ENCODE measurements around the gene SFXN3.

The SFXN3 gene

DNA sequence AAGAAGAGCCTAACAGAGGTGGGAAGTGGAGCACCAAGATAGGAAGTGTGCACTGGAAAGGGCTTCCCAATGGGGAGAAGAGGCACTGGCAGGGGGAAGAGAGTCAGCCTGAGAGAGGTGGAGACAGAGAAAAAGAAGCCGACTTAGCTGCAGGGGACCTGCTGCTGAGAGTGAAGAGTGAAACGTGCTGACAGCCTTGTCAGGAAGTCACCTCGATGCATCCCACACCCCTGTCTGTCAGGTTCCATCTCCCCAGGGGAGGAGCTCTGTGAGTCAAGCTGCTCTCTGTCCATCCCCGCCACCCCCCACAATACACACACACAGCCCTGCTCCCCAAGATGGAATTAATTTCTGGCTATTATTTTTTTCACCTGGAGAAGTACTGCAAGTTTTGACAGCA lies 44.7 kb downstream of the SFXN3 start:
- no peak for DNase-seq (ENCODE audit: low read depth)

DNA sequence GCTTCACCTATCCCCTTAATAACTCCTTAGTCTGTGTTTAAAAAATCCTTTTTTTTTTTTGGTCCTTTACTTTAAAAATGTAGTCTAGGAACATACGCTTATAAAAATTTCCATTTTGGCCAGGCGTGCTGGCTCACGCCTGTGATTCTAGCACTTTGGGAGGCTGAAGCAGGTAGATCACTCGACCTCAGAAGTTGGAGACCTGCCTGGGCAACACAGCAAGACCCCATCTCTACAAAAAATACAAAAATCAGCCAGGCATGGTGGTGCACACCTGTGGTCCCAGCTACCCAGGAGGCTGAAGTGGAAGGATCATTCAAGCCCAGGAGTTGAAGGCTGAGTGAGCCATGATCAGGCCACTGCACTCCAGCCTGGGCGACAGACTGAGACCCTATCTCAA lies 45.6 kb downstream of the SFXN3 start:
- DNase-seq (ENCODE audit: low read depth) = no peak

DNA sequence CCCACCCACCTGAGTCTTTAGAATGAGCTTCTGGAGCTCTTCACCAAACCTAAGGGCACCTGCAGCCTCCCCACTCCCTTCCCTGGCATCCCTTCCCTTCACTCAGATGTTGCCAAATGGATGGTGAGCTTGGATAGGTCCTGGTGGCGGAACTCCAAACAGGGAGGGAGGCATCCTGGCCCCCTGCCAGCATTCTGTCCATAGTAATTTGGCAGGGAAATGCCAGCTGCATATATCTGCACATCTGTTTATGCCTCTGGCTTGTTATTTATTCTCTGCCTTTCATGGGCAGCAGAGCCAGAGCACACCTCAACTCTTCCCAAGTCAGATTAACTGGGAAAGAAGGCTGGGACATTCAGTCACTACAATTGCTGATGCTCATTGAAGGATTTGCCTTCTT lies 48.8 kb downstream of the SFXN3 start:
- no peak for DNase-seq (ENCODE audit: low read depth)

DNA sequence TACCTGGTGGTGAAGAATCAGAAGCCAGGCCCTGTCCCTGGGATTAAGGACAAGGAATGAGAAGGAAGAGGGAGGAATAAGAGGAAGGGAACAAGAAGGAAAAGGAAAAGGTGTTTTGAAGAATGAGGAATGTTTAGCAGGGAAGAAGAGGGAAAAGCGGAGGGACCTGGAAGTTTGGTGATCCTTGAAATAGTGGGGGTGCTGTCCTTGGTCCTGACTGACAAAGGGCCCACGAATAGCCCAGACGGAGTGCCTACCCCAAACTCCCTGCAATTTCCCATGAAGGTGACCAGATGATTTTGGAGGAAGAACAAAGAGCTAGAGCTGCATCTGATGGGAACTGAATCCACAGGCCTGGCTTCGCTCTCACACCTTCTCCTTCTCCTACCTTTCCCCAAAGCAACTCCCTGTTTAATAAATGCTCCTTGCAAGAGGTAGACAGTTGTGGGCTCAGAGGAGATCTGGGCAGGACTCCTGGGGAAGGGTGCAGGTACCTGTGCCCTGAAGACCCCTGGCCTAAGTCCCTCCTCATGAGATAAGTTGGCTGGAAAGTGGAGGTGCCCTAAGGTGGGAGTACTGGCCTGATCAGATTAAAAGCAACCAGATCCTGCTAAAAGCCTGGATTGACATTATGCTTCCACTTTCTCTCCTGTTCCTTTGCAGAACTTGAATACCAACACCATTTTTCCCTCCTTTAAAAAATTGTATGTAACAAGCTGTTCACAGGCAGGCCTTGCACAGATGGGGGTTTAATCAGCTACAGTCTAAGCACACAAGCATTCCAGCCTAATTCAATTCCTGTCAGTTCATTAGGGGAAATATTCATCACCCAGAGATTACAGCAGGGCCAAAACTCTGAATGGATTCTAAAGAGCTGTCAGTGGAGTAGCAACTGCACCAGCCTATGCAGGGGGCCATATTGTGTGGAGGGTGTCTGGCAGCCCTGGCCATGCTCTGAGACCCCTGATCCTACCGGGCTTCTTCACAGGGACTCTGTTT lies 50.2 kb downstream of the SFXN3 start:
- DNase-seq (ENCODE audit: low read depth) = no peak

- no peak for DNase-seq (ENCODE audit: low read depth)
These were observed 54.8 kb downstream of the SFXN3 start for GRCh38 chr10:101085846-101086245.

GRCh38 chr10:101087376-101087775 lies 56.3 kb downstream of the SFXN3 start:
- DNase-seq (ENCODE audit: low read depth) = no peak

- DNase-seq (ENCODE audit: low read depth) = no peak
These were observed 56.9 kb downstream of the SFXN3 start for GRCh38 chr10:101087965-101088364.

DNA sequence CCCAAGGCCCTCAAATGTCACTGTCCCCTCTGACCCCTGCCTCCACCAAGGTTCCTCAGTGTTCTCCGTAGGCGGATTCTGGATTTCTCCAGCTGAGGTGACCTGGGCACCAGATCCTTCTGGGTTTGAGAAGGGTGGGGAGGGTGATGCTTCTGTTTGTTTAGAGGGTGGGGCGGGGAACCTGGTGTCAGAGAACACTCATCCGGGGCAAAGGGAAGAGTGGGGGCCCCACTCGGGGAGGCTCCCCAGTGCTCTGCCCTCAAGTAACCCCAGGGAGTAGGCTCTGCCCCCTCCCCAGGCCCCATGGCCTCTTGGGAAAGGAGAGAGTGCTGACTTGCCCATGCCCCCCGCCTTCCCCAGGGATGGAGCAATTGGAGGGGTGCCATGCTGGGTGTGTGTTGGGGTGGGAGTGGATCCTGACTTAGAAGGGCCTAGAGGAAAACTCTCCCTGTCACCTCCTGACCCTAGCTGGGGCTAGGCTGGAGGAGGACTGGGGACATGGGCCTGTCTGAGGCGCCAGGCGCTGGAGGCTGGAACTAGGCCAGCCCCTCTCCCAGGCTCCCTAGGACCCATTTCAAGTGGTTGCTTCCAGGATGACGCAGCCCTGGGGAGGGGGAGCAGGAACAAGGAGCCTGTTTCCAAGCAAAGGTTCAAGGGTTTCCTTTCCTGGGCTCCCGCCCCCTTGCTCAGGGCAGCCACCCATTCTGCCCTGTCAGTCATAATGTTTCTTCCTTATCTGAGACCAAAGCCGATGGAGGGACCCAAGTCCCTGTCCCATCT lies 58.7 kb downstream of the SFXN3 start:
- no peak for DNase-seq (ENCODE audit: low read depth)

- DNase-seq (ENCODE audit: low read depth) = no peak
These were observed 59.6 kb downstream of the SFXN3 start for GRCh38 chr10:101090597-101090996.

Data from activated T-helper 1 cell treated with Interleukin-2 at 50 U/mL for 16 hours (primary cell).